SK-N-SH treated with all-trans-retinoic acid at 6 μM for 48 hours (cell line): Measurements from ENCODE around the gene LYPD6B.

Source experiments
- ATAC-seq: fragments of 200-7000 bp; cut with Tn5 transposase; 3 replicates; pipeline ENCODE4 v1.9.1; 2020; ENCODE audit warnings: mild to moderate bottlenecking, moderate library complexity
- ARNTL ChIP-seq: fragments of 450-650 bp; formaldehyde crosslinking; IDR thresholded peaks from 2 replicates; pipeline ENCODE4 v1.5.0; 2020; ENCODE audit warnings: low read depth, mild to moderate bottlenecking, moderate library complexity, borderline replicate concordance
- CSDC2 ChIP-seq: fragments of 250-450 bp; sonication (Bioruptor Pico); IDR thresholded peaks from 2 replicates; pipeline ENCODE4 v1.5.0; 2020; ENCODE audit warnings: mild to moderate bottlenecking, moderate library complexity
- ESRRG ChIP-seq: fragments of 250-450 bp; sonication (Bioruptor Pico); IDR thresholded peaks from 2 replicates; pipeline ENCODE4 v1.6.1; 2021; ENCODE audit warnings: mild to moderate bottlenecking
- GLIS3 ChIP-seq: fragments of 250-450 bp; sonication (Bioruptor Pico); IDR thresholded peaks from 2 replicates; pipeline ENCODE4 v1.5.0; 2020; ENCODE audit warnings: mild to moderate bottlenecking, moderate library complexity
- ISL1 ChIP-seq: fragments of 250-450 bp; sonication (Bioruptor Pico); IDR thresholded peaks from 2 replicates; pipeline ENCODE4 v2.1.2; 2022; ENCODE audit warnings: mild to moderate bottlenecking, moderate library complexity
- OSR1 ChIP-seq: fragments of 250-450 bp; sonication (Bioruptor Pico); IDR thresholded peaks from 2 replicates; pipeline ENCODE4 v1.8.0; 2022; ENCODE audit warnings: moderate library complexity, mild to moderate bottlenecking, inconsistent platforms
- RARB ChIP-seq: fragments of 250-450 bp; sonication (Bioruptor Pico); IDR thresholded peaks from 2 replicates; pipeline ENCODE4 v1.8.0; 2021; ENCODE audit warnings: mild to moderate bottlenecking, moderate library complexity
- SNAI2 ChIP-seq: fragments of 250-450 bp; sonication (Bioruptor Pico); IDR thresholded peaks from 2 replicates; pipeline ENCODE4 v1.5.0; 2020; ENCODE audit warnings: mild to moderate bottlenecking, moderate library complexity
- TCF4 ChIP-seq: fragments of 250-450 bp; sonication (Bioruptor Pico); IDR thresholded peaks from 2 replicates; pipeline ENCODE4 v1.8.0; 2021; ENCODE audit warnings: mild to moderate bottlenecking, moderate library complexity, borderline replicate concordance
- TOX ChIP-seq: fragments of 250-450 bp; sonication (Bioruptor Pico); IDR thresholded peaks from 2 replicates; pipeline ENCODE4 v1.8.0; 2021; ENCODE audit warnings: mild to moderate bottlenecking, moderate library complexity, borderline replicate concordance
- ZC3H10 ChIP-seq: fragments of 250-450 bp; sonication (Bioruptor Pico); IDR thresholded peaks from 2 replicates; pipeline ENCODE4 v1.5.1; 2021; ENCODE audit warnings: mild to moderate bottlenecking, moderate library complexity
- ZFP3 ChIP-seq: fragments of 250-450 bp; sonication (Bioruptor Pico); IDR thresholded peaks from 2 replicates; pipeline ENCODE4 v1.5.0; 2020; ENCODE audit warnings: mild to moderate bottlenecking, moderate library complexity
- ZFP30 ChIP-seq: fragments of 450-650 bp; formaldehyde crosslinking; IDR thresholded peaks from 2 replicates; pipeline ENCODE4 v1.5.0; 2022; ENCODE audit warnings: mild to moderate bottlenecking, moderate library complexity
- ZNF565 ChIP-seq: fragments of 450-650 bp; formaldehyde crosslinking; conservative IDR thresholded peaks from 2 replicates; pipeline ENCODE4 v1.5.0; 2020; ENCODE audit warnings: low read depth, mild to moderate bottlenecking, moderate library complexity
- ZNF70 ChIP-seq: fragments of 450-650 bp; formaldehyde crosslinking; IDR thresholded peaks from 2 replicates; pipeline ENCODE4 v1.5.0; 2020; ENCODE audit warnings: mild to moderate bottlenecking, moderate library complexity
- ZNF8 ChIP-seq: fragments of 450-650 bp; formaldehyde crosslinking; IDR thresholded peaks from 2 replicates; pipeline ENCODE4 v1.5.0; 2020; ENCODE audit warnings: mild to moderate bottlenecking, moderate library complexity
- TF ChIP-seq, protein P1 (sequence below): fragments of 250-450 bp; sonication (Bioruptor Pico); IDR thresholded peaks from 2 replicates; pipeline ENCODE4 v1.5.0; 2020; ENCODE audit warnings: mild to moderate bottlenecking, moderate library complexity
- TF ChIP-seq, protein P2 (sequence below): fragments of 250-450 bp; sonication (Bioruptor Pico); IDR thresholded peaks from 2 replicates; pipeline ENCODE4 v1.8.0; 2020; ENCODE audit warnings: mild to moderate bottlenecking, moderate library complexity, borderline replicate concordance
- TF ChIP-seq, protein P3 (sequence below): fragments of 250-450 bp; sonication (Bioruptor Pico); IDR thresholded peaks from 2 replicates; pipeline ENCODE4 v1.8.0; 2021; ENCODE audit warnings: low read depth, mild to moderate bottlenecking, moderate library complexity, borderline replicate concordance
- TF ChIP-seq, protein P4 (sequence below): fragments of 250-450 bp; sonication (Bioruptor Pico); IDR thresholded peaks from 2 replicates; pipeline ENCODE4 v1.5.1; 2020; ENCODE audit warnings: low read depth, mild to moderate bottlenecking, moderate library complexity

LYPD6B gene

DNA sequence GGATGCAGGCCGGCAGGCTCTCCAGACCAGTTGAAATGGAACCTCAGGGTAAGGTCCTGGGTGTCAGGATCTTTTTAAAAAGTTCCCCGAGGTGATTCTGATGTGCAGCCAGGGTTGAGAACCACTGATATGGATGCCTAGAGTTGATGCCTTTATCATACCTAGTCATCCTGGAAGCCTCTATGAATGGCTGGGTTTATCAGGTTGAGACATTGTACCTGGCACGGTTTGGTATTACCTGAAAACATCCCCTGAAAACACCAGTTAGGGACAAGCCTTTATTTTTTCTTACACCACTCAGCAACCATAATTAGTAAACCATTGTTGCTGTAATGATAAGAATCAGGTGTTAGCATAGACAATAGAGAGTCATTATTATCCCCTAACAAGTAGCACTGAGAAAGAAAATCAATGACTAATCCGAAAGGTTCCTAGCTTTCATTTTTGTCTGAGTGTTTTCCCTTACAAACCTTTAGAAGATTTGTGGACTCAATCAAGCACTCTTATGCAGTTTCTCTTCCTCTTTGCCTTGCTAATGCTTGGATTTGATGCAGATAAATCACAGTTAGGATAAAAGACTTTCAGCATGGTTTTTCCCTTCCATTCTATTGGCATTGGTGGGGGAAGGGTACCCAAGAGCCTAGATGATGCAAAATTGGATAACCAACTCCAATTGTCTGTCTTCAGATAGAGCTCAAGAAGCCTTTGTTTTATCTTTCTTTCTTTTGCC is 175.4 kb downstream of the LYPD6B start:
- no peak for ATAC-seq
- no peak for TF ChIP-seq OSR1 (CRISPR knock-in tag)

DNA sequence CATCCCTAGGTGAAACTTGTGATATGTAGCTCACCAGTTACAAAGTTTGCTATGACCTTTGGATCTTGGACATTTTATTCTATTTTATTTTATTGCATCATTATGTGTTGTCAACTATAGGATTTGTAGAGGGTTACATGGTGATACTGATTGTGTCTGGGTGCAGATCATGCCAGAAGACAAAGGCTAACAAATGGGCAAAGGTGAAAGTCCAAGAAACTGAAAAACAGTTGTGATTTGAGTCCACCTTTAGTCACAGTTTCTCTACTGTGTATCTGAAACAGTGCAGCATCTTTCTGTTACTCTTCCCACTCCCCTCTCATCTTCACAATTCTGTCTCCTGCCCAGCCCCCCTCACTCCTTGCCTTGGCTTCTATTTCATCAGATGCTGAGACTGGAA is 180.0 kb downstream of the LYPD6B start:
- no peak for ATAC-seq
- no peak for TF ChIP-seq ZC3H10 (CRISPR knock-in tag)
- no peak for TF ChIP-seq SNAI2 (CRISPR knock-in tag)

DNA sequence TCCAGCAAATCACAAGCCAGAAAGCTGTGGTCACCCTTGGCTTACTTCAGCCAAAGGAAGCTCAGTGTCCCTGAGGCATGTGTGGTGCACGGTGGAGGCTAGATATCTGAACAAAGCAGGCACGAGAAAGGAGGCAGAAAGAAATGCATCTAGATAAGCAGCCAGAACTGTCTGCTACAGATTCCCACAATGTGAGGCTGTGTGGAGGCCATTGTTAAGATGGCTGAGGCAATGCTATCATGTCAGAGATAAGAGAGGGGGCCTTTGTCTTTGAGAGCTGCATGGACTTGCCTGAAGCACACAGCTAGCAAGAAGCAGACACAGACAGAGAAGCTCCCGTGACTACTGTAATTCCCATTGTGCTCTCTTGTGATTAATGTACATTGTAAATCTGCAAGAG is 181.4 kb downstream of the LYPD6B start:
- no peak for ATAC-seq

GRCh38 chr2:149221002-149221401 is 182.5 kb downstream of the LYPD6B start:
- no peak for ATAC-seq
- TF ChIP-seq ZNF70 (no peak), ISL1 (no peak), SNAI2 (CRISPR knock-in tag) (no peak), ZNF8 (CRISPR knock-in tag) (no peak), TOX (no peak), ZFP3 (CRISPR knock-in tag) (no peak), RARB (no peak), GLIS3 (CRISPR knock-in tag) (no peak), ESRRG (no peak), CSDC2 (CRISPR knock-in tag) (no peak), ZC3H10 (CRISPR knock-in tag) (no peak), ZFP30 (CRISPR knock-in tag) (no peak), ARNTL (no peak), TCF4 (no peak)
- TF ChIP-seq, protein P1, sequence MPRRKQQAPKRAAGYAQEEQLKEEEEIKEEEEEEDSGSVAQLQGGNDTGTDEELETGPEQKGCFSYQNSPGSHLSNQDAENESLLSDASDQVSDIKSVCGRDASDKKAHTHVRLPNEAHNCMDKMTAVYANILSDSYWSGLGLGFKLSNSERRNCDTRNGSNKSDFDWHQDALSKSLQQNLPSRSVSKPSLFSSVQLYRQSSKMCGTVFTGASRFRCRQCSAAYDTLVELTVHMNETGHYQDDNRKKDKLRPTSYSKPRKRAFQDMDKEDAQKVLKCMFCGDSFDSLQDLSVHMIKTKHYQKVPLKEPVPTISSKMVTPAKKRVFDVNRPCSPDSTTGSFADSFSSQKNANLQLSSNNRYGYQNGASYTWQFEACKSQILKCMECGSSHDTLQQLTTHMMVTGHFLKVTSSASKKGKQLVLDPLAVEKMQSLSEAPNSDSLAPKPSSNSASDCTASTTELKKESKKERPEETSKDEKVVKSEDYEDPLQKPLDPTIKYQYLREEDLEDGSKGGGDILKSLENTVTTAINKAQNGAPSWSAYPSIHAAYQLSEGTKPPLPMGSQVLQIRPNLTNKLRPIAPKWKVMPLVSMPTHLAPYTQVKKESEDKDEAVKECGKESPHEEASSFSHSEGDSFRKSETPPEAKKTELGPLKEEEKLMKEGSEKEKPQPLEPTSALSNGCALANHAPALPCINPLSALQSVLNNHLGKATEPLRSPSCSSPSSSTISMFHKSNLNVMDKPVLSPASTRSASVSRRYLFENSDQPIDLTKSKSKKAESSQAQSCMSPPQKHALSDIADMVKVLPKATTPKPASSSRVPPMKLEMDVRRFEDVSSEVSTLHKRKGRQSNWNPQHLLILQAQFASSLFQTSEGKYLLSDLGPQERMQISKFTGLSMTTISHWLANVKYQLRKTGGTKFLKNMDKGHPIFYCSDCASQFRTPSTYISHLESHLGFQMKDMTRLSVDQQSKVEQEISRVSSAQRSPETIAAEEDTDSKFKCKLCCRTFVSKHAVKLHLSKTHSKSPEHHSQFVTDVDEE (CRISPR knock-in tag), result no peak
- TF ChIP-seq, protein P2, sequence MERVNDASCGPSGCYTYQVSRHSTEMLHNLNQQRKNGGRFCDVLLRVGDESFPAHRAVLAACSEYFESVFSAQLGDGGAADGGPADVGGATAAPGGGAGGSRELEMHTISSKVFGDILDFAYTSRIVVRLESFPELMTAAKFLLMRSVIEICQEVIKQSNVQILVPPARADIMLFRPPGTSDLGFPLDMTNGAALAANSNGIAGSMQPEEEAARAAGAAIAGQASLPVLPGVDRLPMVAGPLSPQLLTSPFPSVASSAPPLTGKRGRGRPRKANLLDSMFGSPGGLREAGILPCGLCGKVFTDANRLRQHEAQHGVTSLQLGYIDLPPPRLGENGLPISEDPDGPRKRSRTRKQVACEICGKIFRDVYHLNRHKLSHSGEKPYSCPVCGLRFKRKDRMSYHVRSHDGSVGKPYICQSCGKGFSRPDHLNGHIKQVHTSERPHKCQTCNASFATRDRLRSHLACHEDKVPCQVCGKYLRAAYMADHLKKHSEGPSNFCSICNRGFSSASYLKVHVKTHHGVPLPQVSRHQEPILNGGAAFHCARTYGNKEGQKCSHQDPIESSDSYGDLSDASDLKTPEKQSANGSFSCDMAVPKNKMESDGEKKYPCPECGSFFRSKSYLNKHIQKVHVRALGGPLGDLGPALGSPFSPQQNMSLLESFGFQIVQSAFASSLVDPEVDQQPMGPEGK (CRISPR knock-in tag), result no peak
- TF ChIP-seq, protein P3, sequence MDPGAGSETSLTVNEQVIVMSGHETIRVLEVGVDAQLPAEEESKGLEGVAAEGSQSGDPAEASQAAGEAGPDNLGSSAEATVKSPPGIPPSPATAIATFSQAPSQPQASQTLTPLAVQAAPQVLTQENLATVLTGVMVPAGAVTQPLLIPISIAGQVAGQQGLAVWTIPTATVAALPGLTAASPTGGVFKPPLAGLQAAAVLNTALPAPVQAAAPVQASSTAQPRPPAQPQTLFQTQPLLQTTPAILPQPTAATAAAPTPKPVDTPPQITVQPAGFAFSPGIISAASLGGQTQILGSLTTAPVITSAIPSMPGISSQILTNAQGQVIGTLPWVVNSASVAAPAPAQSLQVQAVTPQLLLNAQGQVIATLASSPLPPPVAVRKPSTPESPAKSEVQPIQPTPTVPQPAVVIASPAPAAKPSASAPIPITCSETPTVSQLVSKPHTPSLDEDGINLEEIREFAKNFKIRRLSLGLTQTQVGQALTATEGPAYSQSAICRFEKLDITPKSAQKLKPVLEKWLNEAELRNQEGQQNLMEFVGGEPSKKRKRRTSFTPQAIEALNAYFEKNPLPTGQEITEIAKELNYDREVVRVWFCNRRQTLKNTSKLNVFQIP (CRISPR knock-in tag), result no peak

More for the DNA sequence above, 181.4 kb downstream of the LYPD6B start:
- no peak for TF ChIP-seq ISL1
- TF ChIP-seq ZNF565, result 0 out of 2 replicates have a peak, but pooled peaks have one; percentile 26

DNA sequence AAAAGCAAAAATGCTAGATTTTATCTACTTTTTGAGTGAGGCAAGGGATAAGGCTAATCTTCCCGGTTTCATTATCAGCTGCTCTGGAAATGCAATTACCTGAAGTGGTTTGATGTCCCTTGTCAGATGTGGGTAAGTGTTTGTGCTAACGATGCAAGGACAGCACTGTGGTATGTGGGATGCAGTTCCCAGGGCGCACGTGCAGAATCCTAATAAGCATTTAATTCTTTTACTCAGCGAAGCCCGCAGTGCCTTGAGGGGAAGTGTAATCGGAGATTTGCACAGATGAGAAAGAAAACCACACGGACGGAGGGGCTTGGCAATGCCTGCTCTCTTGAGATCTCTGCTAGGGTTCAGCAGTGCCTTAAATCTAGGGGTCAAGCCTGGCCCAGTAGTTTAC is 183.4 kb downstream of the LYPD6B start:
- no peak for ATAC-seq

More for the DNA sequence above, 183.4 kb downstream of the LYPD6B start:
- TF ChIP-seq, protein P1 (CRISPR knock-in tag), result no peak
- TF ChIP-seq ISL1, result peak; percentile 40; the same call in 1 of the 2 replicates
- TF ChIP-seq, protein P4, sequence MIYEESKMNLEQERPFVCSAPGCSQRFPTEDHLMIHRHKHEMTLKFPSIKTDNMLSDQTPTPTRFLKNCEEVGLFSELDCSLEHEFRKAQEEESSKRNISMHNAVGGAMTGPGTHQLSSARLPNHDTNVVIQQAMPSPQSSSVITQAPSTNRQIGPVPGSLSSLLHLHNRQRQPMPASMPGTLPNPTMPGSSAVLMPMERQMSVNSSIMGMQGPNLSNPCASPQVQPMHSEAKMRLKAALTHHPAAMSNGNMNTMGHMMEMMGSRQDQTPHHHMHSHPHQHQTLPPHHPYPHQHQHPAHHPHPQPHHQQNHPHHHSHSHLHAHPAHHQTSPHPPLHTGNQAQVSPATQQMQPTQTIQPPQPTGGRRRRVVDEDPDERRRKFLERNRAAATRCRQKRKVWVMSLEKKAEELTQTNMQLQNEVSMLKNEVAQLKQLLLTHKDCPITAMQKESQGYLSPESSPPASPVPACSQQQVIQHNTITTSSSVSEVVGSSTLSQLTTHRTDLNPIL (CRISPR knock-in tag), result no peak
